ENCODE data around the gene KDM1B. TPM values are rescaled to one million over a fixed set of nuclear protein-coding genes. Genes with fewer than 3 reads are reported as not detected.

The KDM1B gene
- total and polyA plus RNA-seq, 9 of the 15 experiments (the other 6 are each of a cell fraction or from before 2014, with no cell fraction given), result 1.4 to 58.9 (median 36.3) TPM

DNA sequence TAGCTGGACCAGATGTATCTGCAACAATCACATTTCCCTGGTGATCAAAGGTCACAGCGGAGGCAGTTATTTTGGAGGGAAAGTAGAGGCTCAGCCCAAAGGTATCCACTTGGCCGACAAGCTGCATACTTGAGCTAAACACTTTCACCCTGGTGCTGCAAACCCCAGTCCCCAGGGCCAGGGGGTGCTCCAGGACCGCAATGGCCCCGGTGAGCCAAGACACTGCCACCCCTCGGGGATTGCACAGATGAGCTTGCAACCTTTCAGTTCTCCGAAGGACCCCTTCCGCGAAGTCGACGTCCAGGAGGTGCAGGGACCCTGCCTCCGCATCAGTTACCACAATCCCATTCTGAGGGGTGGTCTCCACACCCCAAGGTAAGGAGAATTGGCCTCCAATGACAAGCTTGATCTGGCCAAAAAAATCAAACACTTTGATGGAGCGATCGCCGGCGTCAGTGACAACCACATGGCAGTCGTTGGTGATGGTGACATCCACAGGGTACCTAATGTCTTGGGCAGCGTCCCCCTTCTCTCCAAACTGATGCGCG is 33.6 kb upstream of the KDM1B start (continued):
- peak; percentile 25; the same call in 1 of the 2 replicates for TF ChIP-seq REST (IDR thresholded peaks at IDR 0.05; ENCODE audit: borderline replicate concordance)
- TF ChIP-seq REST (CRISPR knock-in tag; IDR thresholded peaks at IDR 0.05; ENCODE audit: low read depth), result no peak
- TF ChIP-seq, protein P1, sequence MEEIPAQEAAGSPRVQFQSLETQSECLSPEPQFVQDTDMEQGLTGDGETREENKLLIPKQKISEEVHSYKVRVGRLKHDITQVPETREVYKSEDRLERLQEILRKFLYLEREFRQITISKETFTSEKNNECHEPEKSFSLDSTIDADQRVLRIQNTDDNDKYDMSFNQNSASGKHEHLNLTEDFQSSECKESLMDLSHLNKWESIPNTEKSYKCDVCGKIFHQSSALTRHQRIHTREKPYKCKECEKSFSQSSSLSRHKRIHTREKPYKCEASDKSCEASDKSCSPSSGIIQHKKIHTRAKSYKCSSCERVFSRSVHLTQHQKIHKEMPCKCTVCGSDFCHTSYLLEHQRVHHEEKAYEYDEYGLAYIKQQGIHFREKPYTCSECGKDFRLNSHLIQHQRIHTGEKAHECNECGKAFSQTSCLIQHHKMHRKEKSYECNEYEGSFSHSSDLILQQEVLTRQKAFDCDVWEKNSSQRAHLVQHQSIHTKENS (CRISPR knock-in tag; IDR thresholded peaks at IDR 0.05), result no peak
- TF ChIP-seq CEBPB (tag; IDR thresholded peaks at IDR 0.05), result no peak
- TF ChIP-seq CTCF (IDR thresholded peaks at IDR 0.05 in 2 of 3, conservative IDR thresholded peaks at IDR 0.05 in 1 of 3; ENCODE audit: insufficient read depth in 2 of 3, low read depth in 1 of 3, low read length in 3 of 3), result peak; percentile 51 to 93 (median 54); a peak in 5 of 6 replicates
- peak in 1 of 2 experiments; percentile 72; a peak in 2 of 4 replicates for TF ChIP-seq RAD21 (CRISPR knock-in tag; conservative IDR thresholded peaks at IDR 0.05 in 1 of 2, IDR thresholded peaks at IDR 0.05 in 1 of 2)

Measured in K562 (cell line).